ENCODE measurements around the gene HINT2. TPM values are rescaled to one million over a fixed set of nuclear protein-coding genes. Genes with fewer than 3 reads are reported as not detected.

HINT2 gene
- total RNA-seq, 1 donor, result 17.0 TPM

GRCh38 chr9:35861161-35861897 lies 46.5 kb upstream of the HINT2 start:
- no peak overlapping the region for H3K4me2 ChIP-seq (ENCODE audit: insufficient read depth, low read length)
- H3K36me3 ChIP-seq (ENCODE audit: insufficient read depth, low read length), result no peaks in the 10 kb centered on the region
- no peak for TF ChIP-seq CTCF (IDR thresholded peaks at IDR 0.05; ENCODE audit: extremely low read depth, low read depth, low read length)
- no peaks in the 10 kb centered on the region for H4K20me1 ChIP-seq (ENCODE audit: insufficient read depth, low read length)
- no peak for DNase-seq (ENCODE audit: insufficient read length, low spot score, missing footprints)
- no peak overlapping the region for H3K4me3 ChIP-seq (ENCODE audit: insufficient read depth, low read length)
- H2AFZ ChIP-seq (ENCODE audit: low read length), result no peak overlapping the region
- no peaks in the 10 kb centered on the region for H3K79me2 ChIP-seq (ENCODE audit: insufficient read depth, low read length)
- no peak overlapping the region for H3K27ac ChIP-seq (ENCODE audit: low read depth, low read length)
- H3K27me3 ChIP-seq (ENCODE audit: insufficient read depth, low read length), result peaks cover 37% of the 10 kb centered on the region
- H3K9me3 ChIP-seq (ENCODE audit: low read depth, low read length), result no peaks in the 10 kb centered on the region
- peaks cover 6% of the 10 kb centered on the region for H3K4me1 ChIP-seq (ENCODE audit: insufficient read depth, low read length)

DNA sequence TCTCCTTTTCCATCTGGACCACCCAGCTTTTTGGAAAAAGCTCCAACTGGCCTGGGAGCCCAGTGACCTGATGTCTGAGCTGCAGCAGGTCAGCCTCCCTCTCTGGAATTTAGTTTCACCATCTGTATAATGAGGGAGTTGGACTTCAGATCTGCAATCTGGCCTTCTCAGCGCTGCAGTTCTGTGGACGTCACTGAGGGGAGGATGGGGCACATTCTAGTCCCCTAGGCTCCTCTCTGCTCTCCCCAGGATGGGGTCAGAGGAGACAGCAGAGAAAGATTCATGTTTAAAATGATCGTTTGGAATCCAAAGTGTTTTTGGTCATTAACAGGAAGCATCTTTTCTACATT lies 45.1 kb upstream of the HINT2 start:
- no peaks in the 10 kb centered on the region for H3K36me3 ChIP-seq (ENCODE audit: insufficient read depth, low read length)
- H3K4me3 ChIP-seq (ENCODE audit: insufficient read depth, low read length), result no peak overlapping the region
- peak overlapping the region; percentile 11 for H3K4me2 ChIP-seq (ENCODE audit: insufficient read depth, low read length)
- no peak overlapping the region for H3K27ac ChIP-seq (ENCODE audit: low read depth, low read length)
- no peaks in the 10 kb centered on the region for H4K20me1 ChIP-seq (ENCODE audit: insufficient read depth, low read length)
- H3K9me3 ChIP-seq (ENCODE audit: low read depth, low read length), result no peaks in the 10 kb centered on the region
- H3K4me1 ChIP-seq (ENCODE audit: insufficient read depth, low read length), result peaks cover 6% of the 10 kb centered on the region
- no peak overlapping the region for H2AFZ ChIP-seq (ENCODE audit: low read length)
- H3K27me3 ChIP-seq (ENCODE audit: insufficient read depth, low read length), result peaks cover 37% of the 10 kb centered on the region
- no peak for TF ChIP-seq CTCF (IDR thresholded peaks at IDR 0.05; ENCODE audit: extremely low read depth, low read depth, low read length)
- no peaks in the 10 kb centered on the region for H3K79me2 ChIP-seq (ENCODE audit: insufficient read depth, low read length)
- no peak for DNase-seq (ENCODE audit: insufficient read length, low spot score, missing footprints)

- DNase-seq (ENCODE audit: insufficient read length, low spot score, missing footprints), result no peak
- H2AFZ ChIP-seq (ENCODE audit: low read length), result peak overlapping the region; percentile 37
Observed at GRCh38 chr9:35859310-35859989, 44.6 kb upstream of the HINT2 start.

More at GRCh38 chr9:35859310-35859989, 44.6 kb upstream of the HINT2 start:
- Histone ChIP-seq H3K27me3 (ENCODE audit: insufficient read depth, low read length) (peaks cover 37% of the 10 kb centered on the region), H3K79me2 (ENCODE audit: insufficient read depth, low read length) (no peaks in the 10 kb centered on the region), H3K4me3 (ENCODE audit: insufficient read depth, low read length) (no peak overlapping the region), H3K27ac (ENCODE audit: low read depth, low read length) (no peak overlapping the region), H3K36me3 (ENCODE audit: insufficient read depth, low read length) (no peaks in the 10 kb centered on the region), H3K9me3 (ENCODE audit: low read depth, low read length) (no peaks in the 10 kb centered on the region), H4K20me1 (ENCODE audit: insufficient read depth, low read length) (no peaks in the 10 kb centered on the region), H3K4me2 (ENCODE audit: insufficient read depth, low read length) (peak overlapping the region; percentile 11), H3K4me1 (ENCODE audit: insufficient read depth, low read length) (peaks cover 6% of the 10 kb centered on the region)
- TF ChIP-seq CTCF (IDR thresholded peaks at IDR 0.05; ENCODE audit: extremely low read depth, low read depth, low read length), result peak; percentile 15

Data from osteoblast (primary cell).